GM19025 (cell line): Measurements from ENCODE around the gene CCNI2.

Source experiments
- ATAC-seq: cut with Tn5 transposase; IDR thresholded peaks from one replicate; pipeline ENCODE4 v1.9.1; 2021; ENCODE audit warnings: mild to moderate bottlenecking, low read depth, moderate library complexity; ENCODE audit not compliant: unreplicated experiment

CCNI2 gene, protein sequence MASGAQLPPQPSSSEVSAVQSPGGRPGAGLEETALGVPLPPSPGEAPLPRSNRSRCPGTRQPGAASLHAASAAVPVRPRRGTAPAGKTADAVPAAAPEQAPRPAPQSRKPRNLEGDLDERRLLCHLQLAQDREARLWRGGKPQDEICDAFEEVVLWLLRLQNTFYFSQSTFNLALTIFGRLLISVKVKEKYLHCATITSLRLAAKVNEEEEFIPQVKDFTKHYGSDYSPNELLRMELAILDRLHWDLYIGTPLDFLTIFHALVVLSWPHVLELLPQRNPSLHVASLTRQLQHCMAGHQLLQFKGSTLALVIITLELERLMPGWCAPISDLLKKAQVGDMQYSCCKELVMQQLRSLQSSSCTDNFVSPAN

DNA sequence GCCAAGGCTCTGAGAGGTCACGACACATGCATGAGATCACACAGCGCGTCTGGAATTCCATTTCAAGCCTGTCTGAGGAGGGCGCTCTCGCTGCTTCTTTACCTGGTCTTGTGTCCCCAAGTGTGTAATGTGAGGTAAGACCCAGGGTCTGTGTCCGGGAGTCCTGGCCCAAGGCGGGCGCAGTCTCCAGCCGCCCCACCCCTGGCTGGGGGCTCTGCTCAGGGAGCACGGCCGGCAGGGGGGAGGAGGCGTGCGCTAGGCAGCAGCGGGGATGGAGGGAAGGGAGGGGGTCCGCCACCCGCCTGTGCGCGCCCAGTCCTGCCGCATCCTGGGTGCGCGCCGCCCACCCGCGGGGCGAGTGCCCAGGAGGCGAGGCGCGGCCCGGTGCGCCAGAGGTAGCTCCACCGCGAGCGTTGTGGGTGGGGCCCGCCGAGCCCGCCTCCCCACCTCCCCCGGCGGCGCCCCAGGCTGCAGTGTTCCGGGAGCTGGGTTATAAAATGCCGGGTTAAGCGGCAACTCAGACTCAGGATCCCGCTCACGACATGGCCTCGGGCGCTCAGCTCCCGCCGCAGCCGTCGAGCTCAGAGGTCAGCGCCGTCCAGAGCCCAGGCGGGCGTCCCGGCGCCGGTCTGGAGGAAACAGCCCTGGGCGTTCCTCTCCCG is at the start of gene CCNI2:
TSS of gene CCNI2 (plus strand) at position 473 of the 662 bp plus-strand sequence. CDS start at position 543, 70 bp downstream.
- peak; percentile 42 for ATAC-seq

DNA sequence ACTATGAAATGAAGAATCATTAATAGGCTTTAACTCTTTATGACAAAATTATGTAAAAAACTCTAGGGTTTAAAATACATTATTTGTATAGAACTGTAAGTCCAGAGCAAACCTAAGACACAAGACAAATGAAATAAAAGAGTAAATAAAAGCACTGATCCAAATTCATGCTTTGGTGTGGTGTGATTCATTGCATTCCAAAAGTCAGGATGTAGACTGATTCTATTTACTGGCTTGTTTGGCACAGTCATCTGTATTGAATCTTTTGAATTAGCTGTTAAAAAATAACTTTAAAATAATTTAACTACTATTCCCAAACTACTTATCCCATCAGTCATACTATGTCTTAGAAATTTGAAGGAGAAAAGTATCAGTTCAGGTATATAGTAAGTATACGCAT is 42.4 kb upstream of the CCNI2 start:
- ATAC-seq, result no peak

DNA sequence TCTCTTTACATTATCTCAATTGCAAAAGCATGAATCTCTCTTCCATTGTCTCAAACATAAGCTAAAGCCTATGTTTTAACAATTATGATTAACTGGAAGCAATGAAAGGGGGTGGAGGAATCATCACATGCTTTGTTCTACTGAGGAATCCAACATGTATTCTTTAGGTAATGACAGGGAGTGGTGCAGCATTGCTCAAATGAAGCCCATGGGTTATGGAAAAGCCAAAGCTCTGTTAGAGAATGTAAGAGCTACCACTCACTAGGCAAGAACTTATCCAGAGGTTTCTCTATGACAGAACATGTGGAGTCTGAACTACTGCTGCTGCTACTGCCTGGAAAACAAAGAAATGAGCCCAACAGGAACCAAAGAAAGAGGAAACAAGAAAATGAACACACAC is 38.6 kb upstream of the CCNI2 start:
- ATAC-seq, result no peak

DNA sequence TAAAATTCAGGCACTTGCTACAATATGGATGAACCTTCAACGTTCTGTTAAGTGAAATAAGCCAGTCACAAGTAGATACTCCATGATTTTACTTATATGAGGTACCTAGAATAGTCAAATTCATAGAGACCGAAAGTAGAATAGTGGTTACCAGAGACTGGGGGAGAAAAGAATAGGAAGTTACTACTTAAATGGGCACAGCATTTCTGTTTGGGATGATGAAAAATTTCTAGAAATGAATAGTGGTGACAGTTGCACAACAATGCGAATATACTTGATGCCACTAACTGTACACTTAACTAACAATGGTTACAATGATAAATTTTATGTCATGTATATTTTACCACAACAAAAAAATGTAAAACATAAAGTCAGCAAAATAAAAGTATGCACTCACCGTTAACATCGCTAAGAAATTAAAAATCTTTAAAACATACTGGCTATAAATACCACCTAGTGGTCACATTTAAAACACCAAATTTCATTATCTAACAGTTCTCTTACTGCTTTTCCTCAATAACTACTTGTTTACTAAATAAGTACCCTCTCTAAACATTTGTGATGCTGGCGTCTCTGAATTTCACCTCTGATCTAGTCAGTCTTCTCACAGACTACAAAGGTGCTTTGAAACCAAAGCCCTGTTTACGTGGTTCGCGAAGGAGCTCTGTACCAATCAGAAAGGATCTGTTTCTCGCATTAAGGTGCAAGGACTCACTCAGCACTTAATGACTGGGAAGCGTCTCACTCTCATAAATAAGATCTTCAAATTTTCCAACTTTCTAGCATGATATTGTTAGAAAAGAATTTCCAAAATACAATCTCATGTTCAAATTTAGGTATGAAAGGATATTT is 32.5 kb upstream of the CCNI2 start:
- ATAC-seq, result no peak

DNA sequence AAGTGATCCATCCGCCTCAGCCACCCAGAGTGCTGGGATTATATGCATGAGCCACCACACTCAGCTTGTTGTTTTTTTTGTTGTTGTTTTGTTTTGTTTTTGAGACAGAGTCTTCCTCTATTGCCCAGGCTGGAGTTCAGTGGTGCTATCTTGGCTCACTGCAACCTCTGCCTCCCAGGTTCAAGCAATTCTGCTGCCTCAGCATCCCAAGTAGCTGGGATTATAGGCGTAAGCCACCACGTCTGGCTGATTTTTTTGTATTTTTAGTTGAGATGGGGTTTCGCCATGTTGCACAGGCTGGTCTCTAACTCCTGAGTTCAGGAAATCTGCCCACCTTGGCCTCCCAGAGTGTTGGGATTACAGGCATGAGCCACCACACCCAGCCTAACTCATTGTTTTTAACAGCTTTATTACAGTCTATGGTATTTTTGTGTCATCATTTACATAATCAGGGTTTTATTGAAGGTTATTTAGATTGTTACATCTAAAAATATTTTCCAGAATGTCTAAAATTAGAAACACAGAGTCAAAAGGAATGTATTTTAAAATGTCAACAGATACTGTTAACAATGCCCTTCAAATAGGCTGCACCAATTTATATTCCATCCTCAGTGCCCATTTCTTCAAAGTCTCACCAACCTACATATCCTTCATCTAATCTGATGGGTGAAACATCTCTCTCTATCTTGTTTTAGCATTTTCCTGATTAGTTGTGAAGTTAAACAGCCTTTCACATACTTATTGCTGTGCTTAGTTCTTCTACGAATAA is 28.5 kb upstream of the CCNI2 start:
- no peak for ATAC-seq

DNA sequence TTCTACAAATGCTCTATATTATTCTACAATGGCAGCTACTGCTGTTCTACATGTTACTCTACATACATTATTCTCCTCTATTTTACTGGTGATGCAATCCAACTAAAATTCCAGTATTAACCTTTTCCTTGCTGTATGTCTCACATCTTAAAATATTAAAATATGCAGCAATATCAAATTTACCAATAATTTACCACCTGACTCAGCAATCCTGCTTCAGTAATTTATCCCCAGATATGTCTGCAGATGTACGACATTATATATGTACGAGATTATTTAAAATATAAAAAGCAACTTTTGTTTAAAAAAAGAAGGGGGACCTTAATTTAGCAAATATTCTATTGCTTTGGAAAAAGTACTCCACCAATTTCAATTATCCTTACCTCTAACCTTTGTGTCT is 21.5 kb upstream of the CCNI2 start:
- ATAC-seq, result no peak

- no peak for ATAC-seq
Observed at GRCh38 chr5:132729896-132730295, 17.3 kb upstream of the CCNI2 start.

DNA sequence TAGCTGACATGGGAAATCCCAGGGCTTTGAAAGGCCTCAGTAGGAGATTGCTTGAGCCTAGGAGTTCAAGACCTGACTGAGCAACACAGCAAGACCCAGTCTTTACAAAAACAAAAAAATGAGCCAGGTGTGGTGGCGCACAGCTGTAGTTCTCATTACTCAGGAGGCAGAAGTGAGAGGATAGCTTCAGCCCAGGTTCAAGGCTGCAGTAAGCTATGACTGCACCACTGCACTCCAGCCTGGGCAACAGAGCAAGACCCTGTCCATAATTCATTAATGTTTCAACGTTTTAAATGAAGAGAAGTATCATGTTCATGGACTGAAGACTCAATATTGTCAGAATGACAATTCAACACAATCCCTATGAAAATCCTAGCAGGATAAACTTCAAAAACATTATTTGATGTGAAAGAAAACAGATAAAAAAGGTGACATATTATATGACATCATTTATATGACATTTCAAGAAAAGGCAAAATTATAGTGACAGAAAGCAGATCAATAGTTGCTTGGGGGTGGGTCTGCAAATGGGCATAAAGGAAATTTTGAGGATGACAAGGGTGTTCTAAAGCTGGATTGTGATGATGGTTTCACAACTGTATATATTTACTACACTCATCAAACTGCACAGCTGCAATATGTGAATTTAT is 13.6 kb upstream of the CCNI2 start:
- ATAC-seq, result no peak

- no peak for ATAC-seq
Observed at GRCh38 chr5:132734687-132735086, 12.5 kb upstream of the CCNI2 start.

DNA sequence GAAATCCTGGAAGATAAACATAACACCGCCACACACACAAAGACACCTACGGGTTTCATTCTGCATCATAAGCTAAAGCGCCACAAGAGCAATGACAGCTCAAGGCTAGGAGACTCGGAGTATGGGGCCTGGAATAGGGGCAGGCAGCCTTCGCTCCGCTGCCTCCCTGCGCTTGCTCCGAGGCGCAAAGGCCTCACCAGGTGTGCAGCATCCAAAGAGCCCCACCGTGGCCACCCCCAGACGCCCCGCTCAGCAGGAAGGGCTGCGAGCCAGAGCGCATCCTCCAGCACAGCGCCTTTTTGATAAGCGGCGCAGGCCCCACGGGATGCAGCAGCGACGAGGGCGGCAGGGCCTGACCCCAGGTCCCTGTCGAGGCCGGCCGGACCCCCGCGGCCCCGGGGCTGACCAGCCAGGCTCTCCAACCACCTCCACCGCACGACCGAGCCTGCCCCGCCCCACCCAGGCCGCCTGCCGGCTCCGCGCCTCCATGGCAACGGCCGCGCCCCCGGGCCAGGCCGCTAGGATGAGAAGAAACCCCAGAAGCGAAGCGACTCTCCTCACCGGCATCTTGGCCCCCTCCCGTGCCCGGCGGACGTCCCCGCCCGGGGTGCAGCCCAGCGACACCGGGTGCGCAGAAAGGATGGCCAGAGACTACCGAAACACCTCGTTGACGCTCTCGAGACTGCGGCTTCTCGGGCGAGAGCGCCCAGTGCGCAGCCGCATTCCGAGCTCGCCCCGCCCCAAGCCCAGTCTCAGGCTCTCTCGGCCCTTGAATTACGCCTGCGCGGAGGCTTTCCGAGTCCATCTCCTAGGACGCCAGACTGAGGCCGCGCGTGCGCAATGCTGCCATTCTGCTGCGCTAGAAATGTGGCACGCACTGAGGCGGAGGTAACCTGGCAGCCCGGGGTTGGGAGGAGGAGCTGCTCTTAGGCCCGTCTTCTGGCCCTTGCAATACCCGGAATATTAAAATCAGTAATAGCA is 10.1 kb upstream of the CCNI2 start, which contains the start of gene KIF3A:
TSS of gene KIF3A (minus strand) at position 694 of the 981 bp plus-strand sequence. CDS start at position 567, 127 bp downstream.
- peak; percentile 81 for ATAC-seq

DNA sequence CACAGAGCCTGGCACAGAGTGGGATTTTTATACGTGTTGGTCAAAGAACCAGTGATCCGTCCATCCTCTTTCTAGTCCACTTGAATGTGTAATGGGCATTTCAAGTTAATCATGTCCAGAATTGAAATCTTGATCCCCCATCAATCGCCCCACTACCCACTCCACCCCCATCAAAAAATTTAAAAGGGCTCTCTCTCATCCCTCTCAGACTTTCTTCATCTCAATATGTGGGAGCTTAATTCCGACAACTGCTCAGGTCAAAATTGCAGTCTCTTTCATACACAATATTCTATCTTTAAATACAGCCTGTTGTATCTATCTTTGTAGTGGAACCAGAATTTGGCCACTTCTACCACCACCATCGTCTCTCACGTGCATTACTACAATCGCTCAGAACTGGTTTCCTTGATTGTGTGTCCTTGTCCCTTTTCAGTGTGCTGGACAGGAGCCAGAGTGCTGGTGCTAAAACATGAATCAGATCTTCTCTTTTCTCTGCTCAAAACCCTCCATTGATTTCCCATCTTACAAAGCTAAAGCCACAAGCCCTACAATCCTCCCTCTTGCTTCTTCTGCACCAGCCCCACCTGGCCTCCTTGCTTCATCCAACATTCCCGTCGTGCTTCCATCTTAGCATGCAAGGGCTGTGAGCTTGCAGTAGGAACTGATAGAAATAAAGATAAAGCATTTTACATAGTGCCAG is 9.1 kb upstream of the CCNI2 start:
- no peak for ATAC-seq

DNA sequence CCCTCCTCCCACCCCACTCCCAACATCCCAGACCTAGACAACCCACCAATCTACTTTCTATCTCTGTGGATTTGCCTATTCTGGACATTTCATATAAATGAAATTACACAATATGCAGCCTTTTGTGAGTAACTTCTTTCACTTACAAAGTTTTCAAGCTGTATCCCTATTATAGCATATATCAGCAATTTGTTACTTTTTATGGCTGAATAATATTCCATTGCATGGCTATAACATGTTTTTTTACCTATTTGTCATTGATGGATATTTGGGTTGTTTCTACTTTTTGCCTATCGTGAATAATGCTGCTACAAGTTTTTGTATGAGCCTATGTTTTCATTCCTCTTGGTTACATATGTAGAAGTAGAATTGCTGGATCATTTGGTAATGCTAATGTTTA is 8.0 kb upstream of the CCNI2 start:
- no peak for ATAC-seq

GRCh38 chr5:132742158-132742557 is 5.1 kb upstream of the CCNI2 start:
- no peak for ATAC-seq

- no peak for ATAC-seq
Observed at GRCh38 chr5:132742626-132743025, 4.6 kb upstream of the CCNI2 start.

DNA sequence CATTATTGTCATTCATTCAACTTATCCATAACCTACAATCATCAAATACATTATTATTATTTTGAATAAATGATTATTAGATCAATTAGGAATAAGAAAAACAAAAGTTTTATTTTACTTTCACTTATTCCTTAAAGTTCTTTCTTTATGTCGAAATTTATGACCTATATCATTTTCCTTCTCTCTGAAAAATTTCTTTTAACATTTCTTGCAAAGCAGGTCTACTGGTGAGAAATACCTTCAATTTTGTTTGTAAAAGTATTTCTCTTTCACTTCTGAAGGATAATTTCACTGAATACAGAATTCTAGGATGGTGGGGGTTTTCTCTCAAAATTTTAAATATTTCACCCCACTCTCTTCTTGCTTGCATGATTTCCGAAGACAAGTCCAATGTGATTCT is 2.6 kb upstream of the CCNI2 start:
- no peak for ATAC-seq

DNA sequence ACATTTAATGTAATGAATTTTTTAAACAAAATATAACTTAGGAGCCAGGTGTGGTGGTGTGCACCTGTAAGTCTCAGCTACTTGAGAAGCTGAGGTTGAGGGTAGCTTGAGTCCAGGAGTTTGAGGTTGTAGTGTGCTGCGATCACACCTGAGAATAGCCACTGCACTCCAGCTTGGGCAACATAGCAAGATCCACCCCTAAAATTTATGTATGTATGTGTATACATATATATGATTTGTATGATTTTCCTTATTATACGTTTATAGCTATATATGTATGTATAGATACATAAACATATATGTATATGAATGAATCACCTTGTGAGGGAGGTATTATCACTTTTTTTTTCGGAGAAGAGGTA is 653 bp upstream of the CCNI2 start:
- no peak for ATAC-seq

DNA sequence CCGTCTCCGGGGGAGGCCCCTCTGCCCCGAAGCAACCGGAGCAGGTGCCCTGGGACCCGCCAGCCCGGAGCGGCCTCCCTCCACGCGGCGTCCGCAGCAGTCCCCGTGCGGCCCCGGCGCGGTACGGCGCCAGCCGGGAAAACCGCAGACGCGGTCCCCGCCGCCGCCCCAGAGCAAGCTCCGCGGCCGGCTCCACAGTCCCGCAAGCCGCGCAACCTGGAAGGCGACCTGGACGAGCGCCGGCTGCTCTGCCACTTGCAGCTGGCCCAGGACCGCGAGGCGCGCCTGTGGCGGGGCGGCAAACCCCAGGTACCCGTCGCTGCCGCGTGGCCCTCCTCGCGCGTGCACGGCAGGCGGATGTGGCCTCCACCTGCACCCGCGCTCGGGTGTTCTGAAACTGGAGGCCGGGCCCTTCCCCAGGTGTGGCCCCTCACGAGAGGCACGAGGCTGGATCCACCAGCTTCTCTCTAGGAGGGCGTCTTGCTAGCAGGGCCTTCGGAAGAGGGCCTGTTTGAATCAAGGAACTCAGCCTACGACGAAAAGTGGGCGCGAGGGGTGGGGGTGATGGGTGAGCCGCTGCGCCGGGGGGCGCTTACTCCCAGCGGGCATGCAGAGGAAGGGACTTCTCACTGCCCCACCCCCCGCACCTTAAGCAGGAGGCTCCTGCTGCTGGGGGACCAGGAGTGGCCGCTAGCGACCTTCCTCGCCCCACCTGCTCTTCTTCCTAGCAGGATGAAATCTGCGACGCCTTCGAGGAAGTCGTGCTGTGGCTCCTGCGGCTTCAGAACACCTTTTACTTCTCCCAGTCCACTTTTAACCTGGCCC is 602 bp downstream of the CCNI2 start:
- peak; percentile 6 for ATAC-seq
